OCI-LY1 (cell line): ENCODE data around the gene USP9Y.

Experiments
- H2AFZ ChIP-seq: fragments of 200-600 bp; sonication (generic), shearing (Covaris generic); 2 replicates; pipeline ENCODE4 v1.6.0; 2014; ENCODE audit warnings: antibody characterized with exemption, mild to moderate bottlenecking, low read length
- H3F3A ChIP-seq: fragments of 200-600 bp; sonication (generic), shearing (Covaris generic); 2 replicates; pipeline ENCODE4 v1.6.0; 2014; ENCODE audit warnings: mild to moderate bottlenecking, antibody characterized with exemption, low read length, moderate library complexity; ENCODE audit not compliant: insufficient read depth
- H3K27ac ChIP-seq: fragments of 200-600 bp; sonication (generic); 2 replicates; pipeline ENCODE4 v1.5.1; 2014; ENCODE audit warnings: low read length, mixed run types, mild to moderate bottlenecking, low read depth; ENCODE audit not compliant: poor library complexity, severe bottlenecking
- H3K27me3 ChIP-seq: fragments of 200-600 bp; sonication (generic); 2 replicates; pipeline ENCODE4 v1.6.0; 2014; ENCODE audit warnings: antibody characterized with exemption, mild to moderate bottlenecking, low read length, moderate library complexity; ENCODE audit not compliant: insufficient read depth
- H3K36me3 ChIP-seq: fragments of 200-600 bp; sonication (generic); 2 replicates; pipeline ENCODE4 v1.6.1; 2014; ENCODE audit warnings: mild to moderate bottlenecking, antibody characterized with exemption, low read length, moderate library complexity, mixed read lengths; ENCODE audit not compliant: insufficient read depth
- H3K4me1 ChIP-seq: fragments of 200-600 bp; sonication (generic); 2 replicates; pipeline ENCODE4 v1.5.1; 2014; ENCODE audit warnings: mild to moderate bottlenecking, low read length, moderate library complexity; ENCODE audit not compliant: insufficient read depth, severe bottlenecking
- H3K4me2 ChIP-seq: fragments of 200-600 bp; sonication (generic), shearing (Covaris generic); 2 replicates; pipeline ENCODE4 v1.6.1; 2014; ENCODE audit warnings: low read length
- H3K4me3 ChIP-seq: fragments of 200-600 bp; sonication (generic); 2 replicates; pipeline ENCODE4 v1.5.1; 2014; ENCODE audit warnings: low read length, low read depth, mild to moderate bottlenecking, mixed read lengths; ENCODE audit not compliant: poor library complexity, severe bottlenecking
- H3K79me2 ChIP-seq: fragments of 200-600 bp; shearing (Covaris generic); 2 replicates; pipeline ENCODE4 v1.6.1; 2016; ENCODE audit warnings: mixed run types, low read length, mixed read lengths; ENCODE audit not compliant: insufficient read depth
- H3K9ac ChIP-seq: fragments of 200-600 bp; sonication (generic), shearing (Covaris generic); 2 replicates; pipeline ENCODE4 v1.6.1; 2014; ENCODE audit warnings: mild to moderate bottlenecking, low read length, mixed read lengths
- H3K9me2 ChIP-seq: fragments of 200-600 bp; sonication (generic), shearing (Covaris generic); 2 replicates; pipeline ENCODE4 v1.6.1; 2014; ENCODE audit warnings: low read depth, mild to moderate bottlenecking, low read length, mixed read lengths
- H3K9me3 ChIP-seq: fragments of 200-600 bp; shearing (Covaris generic); 2 replicates; pipeline ENCODE4 v1.6.1; 2014; ENCODE audit warnings: low read length, mixed read lengths
- H4K20me1 ChIP-seq: fragments of 200-600 bp; sonication (generic), shearing (Covaris generic); 2 replicates; pipeline ENCODE4 v1.6.0; 2016; ENCODE audit warnings: mild to moderate bottlenecking, low read length; ENCODE audit not compliant: insufficient read depth
- EZH2 ChIP-seq: fragments of 200-600 bp; sonication (generic), shearing (Covaris generic); IDR thresholded peaks from 2 replicates; pipeline ENCODE4 v1.8.0; 2017; ENCODE audit warnings: borderline replicate concordance, mixed run types, mild to moderate bottlenecking, antibody characterized with exemption, low read length, moderate library complexity, mixed read lengths
- TF ChIP-seq, protein P1 (sequence below): fragments of 200-600 bp; sonication (generic), shearing (Covaris generic); IDR thresholded peaks from 2 replicates; pipeline ENCODE4 v1.5.1; 2017; ENCODE audit warnings: mild to moderate bottlenecking, antibody characterized with exemption, low read length, moderate library complexity, mixed read lengths

Gene USP9Y

GRCh38 chrY:12809034-12809433 is 108.0 kb downstream of the USP9Y start:
- H3K9ac ChIP-seq: no peak overlapping the region

GRCh38 chrY:12823408-12823807 is 122.4 kb downstream of the USP9Y start:
- Histone ChIP-seq H4K20me1 (no peaks in the 10 kb centered on the region), H3K9me2 (no peaks in the 10 kb centered on the region), H3K4me2 (no peak overlapping the region), H3K9ac (no peak overlapping the region), H3K4me1 (no peaks in the 10 kb centered on the region), H3F3A (no peaks in the 10 kb centered on the region), H3K27ac (no peak overlapping the region), H3K9me3 (no peaks in the 10 kb centered on the region), H3K27me3 (no peaks in the 10 kb centered on the region), H3K36me3 (no peaks in the 10 kb centered on the region), H3K79me2 (no peaks in the 10 kb centered on the region), H3K4me3 (no peak overlapping the region), H2AFZ (no peak overlapping the region)
- TF ChIP-seq, protein P1, sequence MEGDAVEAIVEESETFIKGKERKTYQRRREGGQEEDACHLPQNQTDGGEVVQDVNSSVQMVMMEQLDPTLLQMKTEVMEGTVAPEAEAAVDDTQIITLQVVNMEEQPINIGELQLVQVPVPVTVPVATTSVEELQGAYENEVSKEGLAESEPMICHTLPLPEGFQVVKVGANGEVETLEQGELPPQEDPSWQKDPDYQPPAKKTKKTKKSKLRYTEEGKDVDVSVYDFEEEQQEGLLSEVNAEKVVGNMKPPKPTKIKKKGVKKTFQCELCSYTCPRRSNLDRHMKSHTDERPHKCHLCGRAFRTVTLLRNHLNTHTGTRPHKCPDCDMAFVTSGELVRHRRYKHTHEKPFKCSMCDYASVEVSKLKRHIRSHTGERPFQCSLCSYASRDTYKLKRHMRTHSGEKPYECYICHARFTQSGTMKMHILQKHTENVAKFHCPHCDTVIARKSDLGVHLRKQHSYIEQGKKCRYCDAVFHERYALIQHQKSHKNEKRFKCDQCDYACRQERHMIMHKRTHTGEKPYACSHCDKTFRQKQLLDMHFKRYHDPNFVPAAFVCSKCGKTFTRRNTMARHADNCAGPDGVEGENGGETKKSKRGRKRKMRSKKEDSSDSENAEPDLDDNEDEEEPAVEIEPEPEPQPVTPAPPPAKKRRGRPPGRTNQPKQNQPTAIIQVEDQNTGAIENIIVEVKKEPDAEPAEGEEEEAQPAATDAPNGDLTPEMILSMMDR: no peak
- TF ChIP-seq EZH2: no peak

More at GRCh38 chrY:12809034-12809433, 108.0 kb downstream of the USP9Y start:
- H3K4me1 ChIP-seq: no peaks in the 10 kb centered on the region
- no peak overlapping the region for H3K27ac ChIP-seq
- TF ChIP-seq, protein P1: peak; percentile 30; the same call in 1 of the 2 replicates
- TF ChIP-seq EZH2: no peak
- no peak overlapping the region for H3K4me3 ChIP-seq
- no peaks in the 10 kb centered on the region for H3F3A ChIP-seq
- no peaks in the 10 kb centered on the region for H3K27me3 ChIP-seq
- no peak overlapping the region for H3K4me2 ChIP-seq
- H4K20me1 ChIP-seq: no peaks in the 10 kb centered on the region
- H3K9me3 ChIP-seq: no peaks in the 10 kb centered on the region
- no peaks in the 10 kb centered on the region for H3K79me2 ChIP-seq
- H3K36me3 ChIP-seq: no peaks in the 10 kb centered on the region
- H2AFZ ChIP-seq: no peak overlapping the region
- no peaks in the 10 kb centered on the region for H3K9me2 ChIP-seq

DNA sequence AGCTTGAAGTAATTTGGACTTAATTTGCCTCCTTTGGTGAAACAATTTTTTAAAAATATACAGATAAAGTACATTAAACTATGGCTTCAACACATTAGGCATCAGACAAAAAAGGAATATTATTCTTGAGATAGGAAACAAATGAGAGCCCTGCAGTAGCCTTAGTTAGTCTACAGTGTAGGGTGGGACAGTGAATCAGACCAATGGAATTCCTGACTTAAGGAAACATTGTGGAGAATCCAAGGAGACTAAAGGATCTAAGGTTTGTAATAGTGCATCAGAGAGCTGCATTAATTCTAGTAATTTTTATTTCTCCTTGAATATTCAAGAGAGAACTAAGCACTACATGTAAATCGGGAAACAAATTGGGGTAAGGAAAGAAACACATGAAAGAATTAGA is 125.8 kb downstream of the USP9Y start:
- Histone ChIP-seq H4K20me1 (no peaks in the 10 kb centered on the region), H3K9ac (no peak overlapping the region), H3K27ac (no peak overlapping the region), H3K4me2 (no peak overlapping the region), H3K9me2 (no peaks in the 10 kb centered on the region), H3K36me3 (no peaks in the 10 kb centered on the region), H3K4me1 (no peaks in the 10 kb centered on the region), H2AFZ (no peak overlapping the region), H3K4me3 (no peak overlapping the region), H3K79me2 (no peaks in the 10 kb centered on the region), H3K27me3 (no peaks in the 10 kb centered on the region), H3F3A (no peaks in the 10 kb centered on the region), H3K9me3 (no peaks in the 10 kb centered on the region)
- TF ChIP-seq, protein P1: no peak
- no peak for TF ChIP-seq EZH2
